ENCODE data around the gene CDK4.

DNA sequence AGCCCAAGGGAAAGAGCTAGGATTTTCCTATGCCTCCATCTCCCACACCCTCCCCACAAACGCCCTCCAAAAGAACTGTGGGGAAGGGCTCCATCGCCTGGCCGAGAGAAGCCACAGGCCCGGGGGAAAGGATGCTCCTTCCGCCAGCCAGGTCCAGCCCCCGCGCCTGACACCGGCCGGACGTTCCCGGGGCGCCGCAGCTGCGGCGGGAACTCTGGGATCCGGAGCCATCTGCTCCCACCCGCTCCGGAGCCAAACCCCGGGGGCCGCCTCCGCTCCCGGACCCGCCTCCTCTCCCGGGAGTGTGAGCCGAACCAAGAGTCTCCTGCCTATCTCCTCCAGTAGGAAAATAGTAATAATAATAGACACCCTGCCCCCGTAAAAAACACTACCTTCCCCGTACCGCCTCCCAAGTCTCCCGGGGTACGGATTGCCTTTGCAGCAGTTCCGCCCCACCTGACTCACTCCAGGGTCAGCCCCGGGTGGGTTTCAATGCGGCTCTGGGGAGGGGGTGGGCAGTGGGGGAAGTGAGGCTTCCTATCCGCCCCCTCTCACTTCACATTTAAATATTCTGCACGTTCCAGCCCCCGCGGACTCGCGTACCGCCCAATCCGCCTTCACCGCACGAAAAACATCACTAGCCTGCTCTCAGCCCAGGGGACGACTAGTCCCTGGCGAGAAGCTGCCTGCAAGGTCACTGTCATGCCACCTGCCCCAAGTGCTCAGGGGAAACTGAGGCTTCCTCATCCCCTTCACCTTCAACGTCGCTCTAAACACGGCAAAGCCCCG is 16.0 kb downstream of the CDK4 start:
- TF ChIP-seq, protein P1, sequence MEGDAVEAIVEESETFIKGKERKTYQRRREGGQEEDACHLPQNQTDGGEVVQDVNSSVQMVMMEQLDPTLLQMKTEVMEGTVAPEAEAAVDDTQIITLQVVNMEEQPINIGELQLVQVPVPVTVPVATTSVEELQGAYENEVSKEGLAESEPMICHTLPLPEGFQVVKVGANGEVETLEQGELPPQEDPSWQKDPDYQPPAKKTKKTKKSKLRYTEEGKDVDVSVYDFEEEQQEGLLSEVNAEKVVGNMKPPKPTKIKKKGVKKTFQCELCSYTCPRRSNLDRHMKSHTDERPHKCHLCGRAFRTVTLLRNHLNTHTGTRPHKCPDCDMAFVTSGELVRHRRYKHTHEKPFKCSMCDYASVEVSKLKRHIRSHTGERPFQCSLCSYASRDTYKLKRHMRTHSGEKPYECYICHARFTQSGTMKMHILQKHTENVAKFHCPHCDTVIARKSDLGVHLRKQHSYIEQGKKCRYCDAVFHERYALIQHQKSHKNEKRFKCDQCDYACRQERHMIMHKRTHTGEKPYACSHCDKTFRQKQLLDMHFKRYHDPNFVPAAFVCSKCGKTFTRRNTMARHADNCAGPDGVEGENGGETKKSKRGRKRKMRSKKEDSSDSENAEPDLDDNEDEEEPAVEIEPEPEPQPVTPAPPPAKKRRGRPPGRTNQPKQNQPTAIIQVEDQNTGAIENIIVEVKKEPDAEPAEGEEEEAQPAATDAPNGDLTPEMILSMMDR (conservative IDR thresholded peaks at IDR 0.05): no peak
- no peak for TF ChIP-seq EZH2 (IDR thresholded peaks at IDR 0.05; ENCODE audit: low read depth)

Measured in PC-9 (cell line).